Activated gamma-delta T cell treated with Interleukin-2 at 50 U/mL for 16 hours (primary cell): ENCODE measurements around the gene SLC7A5.

Source experiments
- DNase-seq: peaks from one replicate; pipeline ENCODE4 v3.0.0-alpha.2; 2020

The SLC7A5 gene

GRCh38 chr16:87845213-87845612, 24.1 kb downstream of the SLC7A5 start:
- no peak for DNase-seq

GRCh38 chr16:87844809-87845208, 24.5 kb downstream of the SLC7A5 start:
- no peak for DNase-seq

- DNase-seq: no peak
Measured at GRCh38 chr16:87844120-87844733, 25.1 kb downstream of the SLC7A5 start.

GRCh38 chr16:87843678-87844105, 25.6 kb downstream of the SLC7A5 start:
- no peak for DNase-seq

DNA sequence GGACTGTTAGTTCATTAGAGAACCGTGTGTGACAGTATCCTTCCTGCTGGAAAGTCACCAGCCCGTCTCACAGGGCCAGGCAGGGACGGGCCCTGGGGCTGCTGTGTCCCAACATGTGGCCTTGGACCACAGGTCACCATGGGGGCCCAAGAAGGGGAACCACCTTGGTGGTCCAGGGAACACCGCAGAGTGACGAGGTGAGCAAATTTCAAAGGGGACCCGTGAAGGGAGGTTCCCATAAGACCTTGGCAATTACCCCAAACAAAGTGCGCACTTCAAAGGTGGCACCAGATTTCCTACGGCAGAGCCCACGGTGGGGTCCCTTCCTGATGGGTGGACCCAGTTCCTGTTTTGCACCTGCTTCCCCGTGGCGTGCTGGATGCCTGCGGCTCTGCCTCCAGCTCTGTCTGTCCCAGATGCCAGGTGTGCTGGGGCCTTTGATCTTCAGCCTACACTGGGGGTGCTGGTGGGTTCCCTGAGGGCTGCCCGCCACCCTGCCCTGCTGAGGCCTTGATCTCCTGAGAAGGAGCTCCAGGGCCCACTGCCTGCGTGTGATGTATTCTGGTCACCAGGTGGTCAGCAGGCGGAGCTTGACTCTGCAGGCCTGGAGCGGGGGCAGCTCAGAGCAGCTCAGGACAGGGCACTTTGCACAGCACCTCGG, 27.0 kb downstream of the SLC7A5 start:
- DNase-seq: no peak

GRCh38 chr16:87841340-87842208, 27.7 kb downstream of the SLC7A5 start:
- DNase-seq: no peak

- no peak for DNase-seq
Measured at GRCh38 chr16:87840271-87840978, 28.9 kb downstream of the SLC7A5 start.

- DNase-seq: no peak
Measured at GRCh38 chr16:87839542-87840270, 29.6 kb downstream of the SLC7A5 start.

DNA sequence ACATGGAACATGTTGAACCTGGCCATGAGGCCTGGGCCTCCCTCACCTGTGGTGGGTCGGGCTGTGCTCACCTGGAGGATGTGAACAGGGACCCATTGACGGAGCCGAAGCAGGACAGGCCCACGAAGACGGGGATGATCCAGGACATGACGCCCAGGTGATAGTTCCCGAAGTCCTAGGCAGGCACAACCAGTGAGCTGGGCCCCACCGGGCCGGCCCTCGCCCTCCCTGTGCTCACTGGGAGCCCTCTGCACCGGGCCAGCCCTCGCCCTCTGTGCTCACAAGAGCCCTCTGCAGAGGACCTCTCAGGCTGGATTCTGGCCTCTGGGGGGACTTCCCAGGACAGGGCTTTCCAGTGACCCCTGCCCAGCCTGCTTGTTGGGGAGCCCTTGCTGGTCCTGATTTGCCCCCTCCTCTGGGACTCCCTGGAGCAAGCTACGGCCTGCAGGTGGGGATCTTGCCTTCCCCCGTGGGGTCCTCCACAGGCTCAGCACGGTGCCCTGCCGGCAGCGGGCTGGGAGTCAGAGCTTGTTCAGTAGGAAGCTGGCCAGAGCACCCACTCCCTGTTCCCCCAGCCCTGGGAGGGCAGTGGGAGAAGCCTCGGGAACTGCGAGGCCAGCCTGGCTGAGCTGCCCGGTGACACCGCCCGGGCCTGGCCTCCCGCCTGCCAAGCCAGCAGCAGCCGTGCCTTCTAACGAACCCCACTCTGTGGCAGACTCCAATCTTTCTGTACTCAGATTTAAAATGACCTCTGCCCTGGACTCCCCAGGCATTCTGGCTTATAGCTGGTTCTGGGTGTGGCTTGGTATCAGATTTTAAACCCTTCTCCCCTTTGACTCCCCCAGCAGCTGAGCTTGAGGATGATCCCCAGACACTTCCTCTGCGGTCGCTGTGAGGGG, 30.4 kb downstream of the SLC7A5 start:
- DNase-seq: no peak

DNA sequence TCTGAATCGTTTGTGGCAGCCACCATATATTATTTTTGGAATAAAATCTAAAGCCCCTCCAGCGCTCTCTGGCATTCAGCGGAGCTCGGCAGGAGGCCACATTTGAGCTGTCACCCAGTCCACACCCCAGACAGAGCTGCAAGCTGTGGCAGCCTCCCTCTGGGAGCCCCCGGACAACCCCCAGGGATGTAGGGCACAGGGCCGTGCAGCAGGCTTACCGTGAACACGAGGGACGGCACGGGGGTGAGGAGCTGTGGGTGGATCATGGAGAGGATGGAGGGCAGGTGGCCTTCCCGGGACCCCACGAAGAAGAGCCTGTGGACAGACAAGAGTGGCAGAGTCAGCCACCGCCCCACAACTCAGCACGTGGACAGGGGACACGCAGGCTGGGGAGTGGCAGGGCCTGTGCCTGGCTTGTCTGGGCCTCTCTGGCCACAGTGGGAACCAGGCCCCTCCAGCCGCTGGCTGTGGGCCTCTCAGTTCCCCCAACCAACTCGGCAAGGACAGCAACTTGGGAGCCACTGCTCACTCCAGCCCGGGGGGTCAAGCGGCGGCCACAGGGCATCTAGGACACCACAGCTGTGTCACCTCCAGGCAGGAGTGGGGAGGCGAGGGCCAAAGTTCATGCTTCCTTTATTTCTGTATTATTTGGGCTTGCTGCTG, 31.5 kb downstream of the SLC7A5 start:
- no peak for DNase-seq

DNA sequence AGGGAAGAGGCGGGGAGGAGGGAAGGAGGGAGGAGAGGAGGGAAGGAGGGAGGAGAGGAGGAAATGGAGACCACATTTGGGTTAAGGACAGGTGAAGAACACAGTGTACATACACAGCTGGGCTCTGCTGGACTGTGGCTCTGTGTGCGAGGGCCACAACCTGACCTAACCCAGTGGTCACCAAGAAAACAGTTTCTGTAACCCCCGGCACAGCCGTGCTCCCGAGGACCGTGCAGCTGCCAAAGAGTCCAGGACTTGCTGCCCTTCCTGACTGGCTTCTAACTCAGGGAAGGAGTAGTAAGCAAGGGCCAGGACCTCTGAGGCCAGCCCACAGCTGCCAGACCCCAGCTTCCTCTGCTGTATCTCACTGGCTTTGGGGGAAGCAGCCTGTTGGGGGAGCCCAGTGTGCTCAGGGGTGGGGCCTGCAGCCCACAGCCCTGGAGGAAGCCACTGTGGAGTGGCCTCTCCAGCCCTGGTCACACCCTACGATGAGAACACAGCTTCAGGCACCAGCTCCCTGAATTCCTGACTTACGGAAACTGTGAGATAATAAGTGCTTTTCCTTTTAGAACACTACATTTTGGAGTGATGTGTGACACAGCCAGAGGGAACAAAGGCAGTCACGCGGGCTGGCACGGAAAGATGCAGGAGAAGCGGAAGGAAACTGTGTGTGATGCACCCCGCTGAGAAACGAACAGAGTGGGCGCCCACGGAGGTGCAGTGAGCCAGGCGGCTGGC, 32.3 kb downstream of the SLC7A5 start:
- no peak for DNase-seq

DNA sequence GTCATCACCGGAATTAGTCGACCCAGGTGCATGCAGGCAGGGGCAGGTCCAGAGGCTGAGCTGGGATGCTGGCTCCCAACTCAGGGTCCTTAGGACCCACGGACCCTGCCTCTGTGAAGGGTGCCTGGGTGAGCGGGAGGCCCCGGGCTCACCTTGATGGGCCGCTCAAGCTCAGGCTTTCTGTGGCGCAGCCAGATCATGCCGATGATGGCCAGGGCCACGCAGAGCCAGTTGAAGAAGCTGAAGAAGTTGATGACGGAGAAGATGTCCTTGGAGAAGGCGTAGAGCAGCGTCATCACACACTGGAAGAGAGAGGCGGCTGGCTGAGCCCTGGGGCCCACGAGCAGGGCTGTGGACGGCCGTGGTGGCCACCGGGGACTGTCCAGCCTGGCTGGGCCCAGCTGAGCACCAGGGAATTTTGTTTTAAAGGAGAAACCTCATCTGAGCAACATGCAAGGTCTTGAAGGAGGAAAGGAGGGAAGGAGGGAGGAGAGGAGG, 32.9 kb downstream of the SLC7A5 start:
- no peak for DNase-seq

DNA sequence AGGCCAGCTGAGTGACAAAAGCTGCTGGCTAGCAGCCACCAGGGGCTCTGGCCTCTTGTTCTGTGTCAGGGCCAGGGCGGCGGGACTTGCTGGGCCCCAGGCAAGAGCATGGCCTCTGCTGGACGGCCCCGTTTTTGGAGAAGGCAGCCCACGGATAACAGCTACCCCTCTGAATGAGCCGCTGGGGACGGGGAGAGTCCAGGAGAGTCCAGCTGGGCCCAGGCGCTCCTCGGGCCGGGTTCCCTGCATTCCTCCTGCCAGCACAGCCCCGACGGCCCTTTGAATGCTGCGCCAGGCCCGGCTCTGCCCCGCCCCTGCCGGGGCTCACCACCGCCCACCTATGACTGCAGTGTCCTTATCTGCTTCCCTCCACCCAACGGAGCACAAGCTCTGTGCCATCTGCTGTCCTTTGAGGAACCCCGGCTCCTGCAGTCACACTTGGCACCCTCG, 33.4 kb downstream of the SLC7A5 start:
- DNase-seq: no peak

DNA sequence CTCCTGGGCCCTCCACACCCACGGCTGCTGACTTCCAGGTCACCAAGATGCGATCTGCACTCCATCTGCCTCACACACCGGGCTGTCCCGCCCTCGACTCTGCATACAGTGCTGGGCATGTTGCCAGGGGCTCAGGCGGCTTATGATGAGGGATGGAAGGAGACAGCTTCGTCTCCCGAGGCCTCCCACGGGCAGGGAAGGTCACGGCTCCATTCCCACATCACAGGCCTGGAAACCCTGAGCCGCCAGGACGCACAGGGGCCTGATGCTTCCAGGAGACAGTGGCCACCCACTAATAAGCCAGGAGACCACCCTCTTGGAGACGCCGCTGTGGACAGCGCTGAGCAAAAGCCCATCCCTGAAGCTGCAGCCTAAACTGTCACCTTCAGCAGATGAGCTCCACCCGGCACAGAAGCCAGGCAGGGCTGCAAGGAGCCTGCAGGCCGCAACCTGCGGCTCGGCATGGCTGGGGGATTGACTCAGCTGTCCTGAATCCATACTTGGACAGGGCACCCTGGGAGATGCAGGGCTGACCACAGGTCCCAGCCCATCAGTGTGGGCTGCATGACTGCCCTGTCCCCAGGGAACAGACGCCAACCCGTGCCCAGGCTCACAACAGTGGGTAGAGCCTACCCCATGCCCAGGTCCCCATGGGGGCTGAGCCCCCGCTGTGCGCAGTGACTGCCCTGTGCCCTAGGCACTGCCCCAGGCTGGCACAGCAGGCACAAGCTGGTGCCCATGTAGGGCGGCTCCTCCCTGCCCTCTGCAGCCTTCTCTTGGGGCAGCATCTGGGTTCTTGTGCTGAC, 34.4 kb downstream of the SLC7A5 start:
- DNase-seq: no peak

- no peak for DNase-seq
Measured at GRCh38 chr16:87834005-87834667, 35.2 kb downstream of the SLC7A5 start.

DNA sequence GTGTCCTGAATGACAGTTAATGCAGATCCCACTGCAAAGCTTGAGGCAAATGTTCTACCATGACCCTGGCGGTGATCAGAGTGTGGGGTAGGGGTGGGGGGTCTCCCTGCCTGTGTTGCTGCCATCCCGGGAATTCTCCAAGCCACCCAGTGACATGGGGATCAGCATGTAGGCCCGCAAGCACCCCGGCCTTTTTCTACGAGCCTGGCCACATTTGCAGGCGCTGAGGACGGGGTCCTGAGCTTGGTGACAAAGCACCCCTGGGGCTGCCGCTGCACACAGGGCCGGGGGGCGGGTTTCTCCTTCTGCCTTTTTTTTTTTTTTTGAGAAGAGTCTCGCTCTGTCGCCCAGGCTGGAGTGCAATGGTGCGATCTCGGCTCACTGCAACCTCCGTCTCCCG, 35.8 kb downstream of the SLC7A5 start:
- DNase-seq: no peak

- DNase-seq: no peak
Measured at GRCh38 chr16:87832741-87833502, 36.4 kb downstream of the SLC7A5 start.

DNA sequence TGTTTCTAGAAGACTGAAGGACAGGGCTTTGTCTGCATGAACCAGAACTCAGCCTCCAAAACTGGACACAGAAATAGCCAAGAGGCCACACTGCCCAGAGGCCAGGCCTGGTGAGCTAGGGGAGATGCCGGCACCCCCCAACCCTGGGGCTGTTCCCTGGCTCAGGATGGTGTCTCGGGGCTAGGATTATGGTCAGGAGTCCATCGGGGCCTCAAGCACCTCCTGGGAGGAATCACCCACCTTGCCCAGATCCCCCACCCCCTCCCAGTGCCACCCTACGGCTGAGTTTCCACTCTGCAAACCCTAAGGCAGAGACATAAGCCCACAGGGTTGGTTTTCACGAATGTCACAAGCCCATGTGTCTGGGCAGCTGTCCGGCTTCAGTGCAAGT, 37.2 kb downstream of the SLC7A5 start:
- no peak for DNase-seq
